SK-N-SH treated with all-trans-retinoic acid at 6 μM for 48 hours (cell line): ENCODE results near the gene HIP1.

Experiments used
- CSRNP3 ChIP-seq: fragments of 250-450 bp; sonication (Bioruptor Pico); IDR thresholded peaks from 2 replicates; pipeline ENCODE4 v1.5.1; 2021; ENCODE audit warnings: mild to moderate bottlenecking, moderate library complexity
- PPARA ChIP-seq: fragments of 250-450 bp; sonication (Bioruptor Pico); IDR thresholded peaks from 2 replicates; pipeline ENCODE4 v1.5.0; 2020; ENCODE audit warnings: mild to moderate bottlenecking, borderline replicate concordance
- RARB ChIP-seq: fragments of 250-450 bp; sonication (Bioruptor Pico); IDR thresholded peaks from 2 replicates; pipeline ENCODE4 v1.8.0; 2021; ENCODE audit warnings: mild to moderate bottlenecking, moderate library complexity

DNA sequence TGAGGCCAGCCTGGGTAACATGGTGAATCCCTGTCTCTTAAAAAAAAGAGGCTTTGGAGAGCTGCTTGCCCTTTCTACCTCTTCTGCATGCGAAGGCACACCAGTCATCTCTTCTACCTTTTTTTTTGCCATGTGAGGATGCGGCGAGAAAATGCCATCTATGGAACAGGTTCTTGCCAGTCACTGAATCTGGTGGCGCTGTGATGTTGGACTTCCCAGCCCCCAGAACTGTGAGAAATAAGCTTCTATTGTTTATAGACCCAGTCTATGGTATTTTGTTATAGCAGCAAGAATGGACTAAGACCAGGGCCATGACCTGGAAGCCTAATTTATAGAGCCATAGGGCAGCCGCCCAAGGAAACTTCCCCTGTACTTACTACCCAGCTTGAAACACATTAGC lies 112.9 kb downstream of the HIP1 start:
- TF ChIP-seq PPARA (no peak), CSRNP3 (CRISPR knock-in tag) (no peak), RARB (CRISPR knock-in tag) (no peak)
